ENCODE results near the gene GSE1.

GRCh38 chr16:85722128-85722893 lies 109.2 kb downstream of the GSE1 start:
- TF ChIP-seq HNF4G (IDR thresholded peaks at IDR 0.05; ENCODE audit: borderline replicate concordance, low read depth, low read length), result no peak
- no peak for TF ChIP-seq HNF4G (CRISPR knock-in tag; IDR thresholded peaks at IDR 0.05; ENCODE audit: borderline replicate concordance, low read depth)
- TF ChIP-seq ATF3 (CRISPR knock-in tag; IDR thresholded peaks at IDR 0.05), result no peak
- TF ChIP-seq ASH2L (IDR thresholded peaks at IDR 0.05; ENCODE audit: insufficient read length, low read depth, low read length), result no peak
- TF ChIP-seq, protein P1, sequence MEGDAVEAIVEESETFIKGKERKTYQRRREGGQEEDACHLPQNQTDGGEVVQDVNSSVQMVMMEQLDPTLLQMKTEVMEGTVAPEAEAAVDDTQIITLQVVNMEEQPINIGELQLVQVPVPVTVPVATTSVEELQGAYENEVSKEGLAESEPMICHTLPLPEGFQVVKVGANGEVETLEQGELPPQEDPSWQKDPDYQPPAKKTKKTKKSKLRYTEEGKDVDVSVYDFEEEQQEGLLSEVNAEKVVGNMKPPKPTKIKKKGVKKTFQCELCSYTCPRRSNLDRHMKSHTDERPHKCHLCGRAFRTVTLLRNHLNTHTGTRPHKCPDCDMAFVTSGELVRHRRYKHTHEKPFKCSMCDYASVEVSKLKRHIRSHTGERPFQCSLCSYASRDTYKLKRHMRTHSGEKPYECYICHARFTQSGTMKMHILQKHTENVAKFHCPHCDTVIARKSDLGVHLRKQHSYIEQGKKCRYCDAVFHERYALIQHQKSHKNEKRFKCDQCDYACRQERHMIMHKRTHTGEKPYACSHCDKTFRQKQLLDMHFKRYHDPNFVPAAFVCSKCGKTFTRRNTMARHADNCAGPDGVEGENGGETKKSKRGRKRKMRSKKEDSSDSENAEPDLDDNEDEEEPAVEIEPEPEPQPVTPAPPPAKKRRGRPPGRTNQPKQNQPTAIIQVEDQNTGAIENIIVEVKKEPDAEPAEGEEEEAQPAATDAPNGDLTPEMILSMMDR (CRISPR knock-in tag; IDR thresholded peaks at IDR 0.05), result no peak
- TF ChIP-seq, protein P2, sequence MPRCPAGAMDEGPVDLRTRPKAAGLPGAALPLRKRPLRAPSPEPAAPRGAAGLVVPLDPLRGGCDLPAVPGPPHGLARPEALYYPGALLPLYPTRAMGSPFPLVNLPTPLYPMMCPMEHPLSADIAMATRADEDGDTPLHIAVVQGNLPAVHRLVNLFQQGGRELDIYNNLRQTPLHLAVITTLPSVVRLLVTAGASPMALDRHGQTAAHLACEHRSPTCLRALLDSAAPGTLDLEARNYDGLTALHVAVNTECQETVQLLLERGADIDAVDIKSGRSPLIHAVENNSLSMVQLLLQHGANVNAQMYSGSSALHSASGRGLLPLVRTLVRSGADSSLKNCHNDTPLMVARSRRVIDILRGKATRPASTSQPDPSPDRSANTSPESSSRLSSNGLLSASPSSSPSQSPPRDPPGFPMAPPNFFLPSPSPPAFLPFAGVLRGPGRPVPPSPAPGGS (CRISPR knock-in tag; IDR thresholded peaks at IDR 0.05), result no peak
